Astrocyte of the cerebellum (primary cell): ENCODE measurements around the gene SLC12A8.

ENCODE experiments used
- DNase-seq: peaks from one replicate; pipeline ENCODE4 v3.0.0-alpha.2; 2011; ENCODE audit warnings: low read depth
- H3K4me3 ChIP-seq: 2 replicates; pipeline ENCODE4 v1.5.1; 2011; ENCODE audit warnings: mild to moderate bottlenecking, low read depth, low read length, moderate library complexity
- in situ Hi-C: cut with HindIII; loops from 2 replicates; pipeline ENCODE4 v1.10.0; 2017; ENCODE audit warnings: low sequenced_read_pairs
- TF ChIP-seq, protein P1 (sequence below): IDR thresholded peaks from 2 replicates; pipeline ENCODE4 v1.5.1; 2012; ENCODE audit warnings: low read length, low read depth, moderate library complexity, mild to moderate bottlenecking; ENCODE audit errors: missing control alignments

Gene SLC12A8

DNA sequence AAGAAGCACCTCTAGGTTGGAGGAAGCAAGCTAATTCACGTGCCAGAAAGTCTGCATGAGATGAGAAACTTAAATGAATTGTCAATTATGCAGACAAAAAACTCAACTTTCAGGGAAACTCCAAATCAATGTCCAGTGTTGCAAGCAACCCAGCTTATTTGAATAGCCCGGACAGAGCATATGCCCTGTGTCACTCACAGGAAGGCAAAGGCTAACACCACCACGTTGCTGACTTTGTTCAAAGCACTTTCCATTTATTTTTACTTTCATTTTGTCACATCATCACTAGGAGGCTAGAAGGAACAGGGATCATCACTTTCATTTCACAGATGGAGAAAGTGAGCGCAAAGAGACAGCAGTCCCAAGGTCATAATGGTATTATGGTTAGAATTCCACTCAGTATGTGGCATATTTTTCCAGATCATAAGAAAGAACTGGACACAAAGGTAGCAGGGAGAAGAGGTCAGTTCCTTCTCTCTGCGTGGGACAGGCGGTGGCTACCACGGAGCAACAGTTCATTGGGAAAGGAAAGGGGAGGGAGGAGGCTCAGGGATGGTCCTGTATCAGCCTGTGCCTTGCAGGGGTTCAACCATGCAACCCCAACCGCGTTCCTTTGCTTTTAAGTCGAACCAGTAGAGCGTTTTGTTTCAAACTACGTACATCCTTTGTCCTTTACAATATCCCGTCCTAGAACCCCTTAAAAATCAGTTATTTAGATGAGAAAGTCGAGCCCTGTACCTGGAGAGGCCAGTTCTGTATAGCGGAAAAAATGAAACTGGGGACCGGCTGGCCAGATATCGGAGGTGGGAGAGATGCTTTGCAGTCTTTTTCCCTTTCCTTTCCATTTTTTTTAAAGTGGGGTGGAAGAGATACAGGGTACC is 157.9 kb downstream of the SLC12A8 start:
- DNase-seq: no peak
- TF ChIP-seq, protein P1, sequence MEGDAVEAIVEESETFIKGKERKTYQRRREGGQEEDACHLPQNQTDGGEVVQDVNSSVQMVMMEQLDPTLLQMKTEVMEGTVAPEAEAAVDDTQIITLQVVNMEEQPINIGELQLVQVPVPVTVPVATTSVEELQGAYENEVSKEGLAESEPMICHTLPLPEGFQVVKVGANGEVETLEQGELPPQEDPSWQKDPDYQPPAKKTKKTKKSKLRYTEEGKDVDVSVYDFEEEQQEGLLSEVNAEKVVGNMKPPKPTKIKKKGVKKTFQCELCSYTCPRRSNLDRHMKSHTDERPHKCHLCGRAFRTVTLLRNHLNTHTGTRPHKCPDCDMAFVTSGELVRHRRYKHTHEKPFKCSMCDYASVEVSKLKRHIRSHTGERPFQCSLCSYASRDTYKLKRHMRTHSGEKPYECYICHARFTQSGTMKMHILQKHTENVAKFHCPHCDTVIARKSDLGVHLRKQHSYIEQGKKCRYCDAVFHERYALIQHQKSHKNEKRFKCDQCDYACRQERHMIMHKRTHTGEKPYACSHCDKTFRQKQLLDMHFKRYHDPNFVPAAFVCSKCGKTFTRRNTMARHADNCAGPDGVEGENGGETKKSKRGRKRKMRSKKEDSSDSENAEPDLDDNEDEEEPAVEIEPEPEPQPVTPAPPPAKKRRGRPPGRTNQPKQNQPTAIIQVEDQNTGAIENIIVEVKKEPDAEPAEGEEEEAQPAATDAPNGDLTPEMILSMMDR: peak; percentile 27
- in situ Hi-C loops: no loop called here
- H3K4me3 ChIP-seq: peak overlapping the region; percentile 91

- no peak for DNase-seq
- TF ChIP-seq, protein P1: no peak
- H3K4me3 ChIP-seq: peak overlapping the region; percentile 91
- in situ Hi-C loops: no loop called here
Observed at GRCh38 chr3:125054062-125054448, 158.5 kb downstream of the SLC12A8 start.

DNA sequence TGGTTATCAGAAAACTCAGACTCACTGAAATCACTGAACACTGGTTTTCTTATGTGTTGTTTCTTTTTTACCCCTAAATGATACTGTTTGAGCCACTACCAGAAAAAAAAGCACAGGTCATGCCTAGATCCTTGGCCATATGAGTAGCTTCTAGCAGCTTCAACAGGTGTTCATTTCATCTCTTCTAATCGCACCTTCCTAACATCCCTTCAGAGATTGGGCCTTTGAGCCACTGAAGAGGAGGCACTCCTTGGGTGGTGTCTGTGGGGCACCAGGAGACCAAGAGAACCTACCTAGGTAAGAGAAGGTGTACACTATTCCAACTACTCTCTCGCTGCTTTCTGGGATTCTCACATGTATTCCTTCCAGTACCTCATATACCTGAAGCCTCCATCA is 159.2 kb downstream of the SLC12A8 start:
- TF ChIP-seq, protein P1: no peak
- peak overlapping the region; percentile 91 for H3K4me3 ChIP-seq
- in situ Hi-C loops: no loop called here
- no peak for DNase-seq

- DNase-seq: peak; percentile 64
- TF ChIP-seq, protein P1: no peak
- in situ Hi-C loops: no loop called here
- H3K4me3 ChIP-seq: peak overlapping the region; percentile 91
Observed at GRCh38 chr3:125052624-125053303, 159.8 kb downstream of the SLC12A8 start.

DNA sequence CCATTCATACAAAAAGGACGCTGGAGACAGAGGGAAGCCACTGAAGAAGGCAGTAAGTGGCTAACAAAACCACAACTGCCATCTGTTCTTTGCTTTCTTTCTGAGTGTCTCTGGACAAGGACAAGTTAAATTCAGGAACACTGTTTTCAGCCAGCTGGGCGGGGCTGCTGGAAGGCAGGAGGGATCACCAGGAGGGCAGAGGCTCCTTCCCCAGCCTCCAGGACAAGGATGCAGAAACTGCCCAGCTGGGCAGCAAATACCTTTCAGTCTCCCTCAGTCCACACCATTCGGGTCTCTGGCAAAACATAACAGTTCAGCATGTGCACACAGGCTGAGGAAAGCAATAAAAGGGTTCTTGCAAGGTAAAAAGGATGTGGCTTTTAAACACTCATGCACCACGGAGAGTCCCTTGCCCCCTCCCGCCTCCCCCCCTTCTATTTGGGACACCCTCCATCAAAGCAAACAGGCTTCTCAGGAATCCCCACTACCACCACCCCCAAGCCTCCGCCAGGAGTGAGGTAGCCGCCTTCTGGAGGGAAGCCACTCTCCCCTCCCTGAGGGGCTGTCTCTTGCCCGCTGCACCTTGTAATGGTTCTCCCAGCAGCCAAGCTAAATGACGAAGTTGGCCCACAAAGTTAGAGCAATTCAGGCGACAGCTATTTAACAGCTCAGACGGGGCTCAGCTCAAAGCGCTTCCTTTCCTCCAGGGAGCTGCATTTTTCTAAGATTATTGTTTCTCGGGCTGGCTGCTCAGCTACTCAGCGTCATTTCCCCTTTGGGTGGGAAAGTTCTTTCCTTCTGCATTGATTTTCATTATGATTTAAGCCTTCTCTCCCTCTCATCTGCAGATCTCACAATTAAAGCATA is 160.6 kb downstream of the SLC12A8 start:
- H3K4me3 ChIP-seq: peak overlapping the region; percentile 91
- peak; percentile 68 for DNase-seq
- in situ Hi-C loops: no loop called here
- TF ChIP-seq, protein P1: no peak

GRCh38 chr3:125051205-125051604 is 161.3 kb downstream of the SLC12A8 start:
- H3K4me3 ChIP-seq: peak overlapping the region; percentile 91
- DNase-seq: no peak
- TF ChIP-seq, protein P1: no peak
- in situ Hi-C loops: no loop called here
